ENCODE measurements around the gene PZP. TPM values are rescaled to one million over a fixed set of nuclear protein-coding genes. Genes with fewer than 3 reads are reported as not detected.

The PZP gene
- total and polyA plus RNA-seq, 2 of the 13 experiments (the other 11 are each of a cell fraction or from before 2014, with no cell fraction given): 0.07 to 0.89 TPM

- TF ChIP-seq ZBTB42 (CRISPR knock-in tag; IDR thresholded peaks at IDR 0.05): no peak
- TF ChIP-seq HOMEZ (CRISPR knock-in tag; IDR thresholded peaks at IDR 0.05; ENCODE audit: low read depth): no peak
- no peak for TF ChIP-seq TMF1 (CRISPR knock-in tag; IDR thresholded peaks at IDR 0.05; ENCODE audit: low read depth)
- no peak for TF ChIP-seq ZNF792 (CRISPR knock-in tag; IDR thresholded peaks at IDR 0.05)
- no peak for TF ChIP-seq GTF2F1 (IDR thresholded peaks at IDR 0.05; ENCODE audit: low read length)
- peak; percentile 80; the same call in 1 of the 2 replicates for TF ChIP-seq SNRNP70 (IDR thresholded peaks at IDR 0.05; ENCODE audit: low read depth, low read length)
- TF ChIP-seq ZFP1 (CRISPR knock-in tag; IDR thresholded peaks at IDR 0.05): no peak
- TF ChIP-seq ZNF501 (CRISPR knock-in tag; IDR thresholded peaks at IDR 0.05): no peak
- no peak for TF ChIP-seq SRF (IDR thresholded peaks at IDR 0.05; ENCODE audit: low read depth, low read length)
- TF ChIP-seq, protein P1, sequence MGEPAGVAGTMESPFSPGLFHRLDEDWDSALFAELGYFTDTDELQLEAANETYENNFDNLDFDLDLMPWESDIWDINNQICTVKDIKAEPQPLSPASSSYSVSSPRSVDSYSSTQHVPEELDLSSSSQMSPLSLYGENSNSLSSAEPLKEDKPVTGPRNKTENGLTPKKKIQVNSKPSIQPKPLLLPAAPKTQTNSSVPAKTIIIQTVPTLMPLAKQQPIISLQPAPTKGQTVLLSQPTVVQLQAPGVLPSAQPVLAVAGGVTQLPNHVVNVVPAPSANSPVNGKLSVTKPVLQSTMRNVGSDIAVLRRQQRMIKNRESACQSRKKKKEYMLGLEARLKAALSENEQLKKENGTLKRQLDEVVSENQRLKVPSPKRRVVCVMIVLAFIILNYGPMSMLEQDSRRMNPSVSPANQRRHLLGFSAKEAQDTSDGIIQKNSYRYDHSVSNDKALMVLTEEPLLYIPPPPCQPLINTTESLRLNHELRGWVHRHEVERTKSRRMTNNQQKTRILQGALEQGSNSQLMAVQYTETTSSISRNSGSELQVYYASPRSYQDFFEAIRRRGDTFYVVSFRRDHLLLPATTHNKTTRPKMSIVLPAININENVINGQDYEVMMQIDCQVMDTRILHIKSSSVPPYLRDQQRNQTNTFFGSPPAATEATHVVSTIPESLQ (CRISPR knock-in tag; conservative IDR thresholded peaks at IDR 0.05): no peak
- TF ChIP-seq GLMP (CRISPR knock-in tag; IDR thresholded peaks at IDR 0.05; ENCODE audit: borderline replicate concordance): no peak
- no peak for TF ChIP-seq ZFP36L1 (CRISPR knock-in tag; IDR thresholded peaks at IDR 0.05)
- TF ChIP-seq ZNF781 (CRISPR knock-in tag; IDR thresholded peaks at IDR 0.05; ENCODE audit: borderline replicate concordance, not compliant biosample characterization): no peak
- TF ChIP-seq ZKSCAN5 (CRISPR knock-in tag; IDR thresholded peaks at IDR 0.05): no peak
- TF ChIP-seq PAWR (CRISPR knock-in tag; IDR thresholded peaks at IDR 0.05; ENCODE audit: borderline replicate concordance): no peak
- TF ChIP-seq RBFOX2 (IDR thresholded peaks at IDR 0.05; ENCODE audit: low read depth, low read length): peak; percentile 86
- no peak for TF ChIP-seq ZNF432 (CRISPR knock-in tag; IDR thresholded peaks at IDR 0.05; ENCODE audit: borderline replicate concordance)
- TF ChIP-seq, protein P2, sequence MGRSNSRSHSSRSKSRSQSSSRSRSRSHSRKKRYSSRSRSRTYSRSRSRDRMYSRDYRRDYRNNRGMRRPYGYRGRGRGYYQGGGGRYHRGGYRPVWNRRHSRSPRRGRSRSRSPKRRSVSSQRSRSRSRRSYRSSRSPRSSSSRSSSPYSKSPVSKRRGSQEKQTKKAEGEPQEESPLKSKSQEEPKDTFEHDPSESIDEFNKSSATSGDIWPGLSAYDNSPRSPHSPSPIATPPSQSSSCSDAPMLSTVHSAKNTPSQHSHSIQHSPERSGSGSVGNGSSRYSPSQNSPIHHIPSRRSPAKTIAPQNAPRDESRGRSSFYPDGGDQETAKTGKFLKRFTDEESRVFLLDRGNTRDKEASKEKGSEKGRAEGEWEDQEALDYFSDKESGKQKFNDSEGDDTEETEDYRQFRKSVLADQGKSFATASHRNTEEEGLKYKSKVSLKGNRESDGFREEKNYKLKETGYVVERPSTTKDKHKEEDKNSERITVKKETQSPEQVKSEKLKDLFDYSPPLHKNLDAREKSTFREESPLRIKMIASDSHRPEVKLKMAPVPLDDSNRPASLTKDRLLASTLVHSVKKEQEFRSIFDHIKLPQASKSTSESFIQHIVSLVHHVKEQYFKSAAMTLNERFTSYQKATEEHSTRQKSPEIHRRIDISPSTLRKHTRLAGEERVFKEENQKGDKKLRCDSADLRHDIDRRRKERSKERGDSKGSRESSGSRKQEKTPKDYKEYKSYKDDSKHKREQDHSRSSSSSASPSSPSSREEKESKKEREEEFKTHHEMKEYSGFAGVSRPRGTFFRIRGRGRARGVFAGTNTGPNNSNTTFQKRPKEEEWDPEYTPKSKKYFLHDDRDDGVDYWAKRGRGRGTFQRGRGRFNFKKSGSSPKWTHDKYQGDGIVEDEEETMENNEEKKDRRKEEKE (IDR thresholded peaks at IDR 0.05): no peak
- no peak for TF ChIP-seq ZKSCAN1 (IDR thresholded peaks at IDR 0.05; ENCODE audit: low read length)
- TF ChIP-seq ZFP91 (CRISPR knock-in tag; IDR thresholded peaks at IDR 0.05; ENCODE audit: borderline replicate concordance): no peak
- no peak for TF ChIP-seq HOXD1 (CRISPR knock-in tag; IDR thresholded peaks at IDR 0.05)
Measured at GRCh38 chr12:9106610-9107541, 101.3 kb downstream of the PZP start (continued).
